ENCODE results near the gene DDX42. TPM values are rescaled to one million over a fixed set of nuclear protein-coding genes. Genes with fewer than 3 reads are reported as not detected.

The DDX42 gene
- total RNA-seq, 1 donor from 2014 or later, result 90.4 TPM

Other genes with a start within 250 kb of the DDX42 start
- 81.8 TPM for gene DCAF7, start 223.7 kb upstream of the DDX42 start, total RNA-seq
- gene TACO1, start 173.3 kb upstream of the DDX42 start, total RNA-seq, result 20.0 TPM
- 39.5 TPM for gene MAP3K3, start 151.8 kb upstream of the DDX42 start, total RNA-seq
- gene LIMD2, start 74.0 kb upstream of the DDX42 start, total RNA-seq, result 19.0 TPM
- gene STRADA, start 32.4 kb upstream of the DDX42 start, total RNA-seq, result 28.5 TPM
- 104 TPM for gene CCDC47, start 573 bp upstream of the DDX42 start, total RNA-seq
- gene PSMC5, start 53.3 kb downstream of the DDX42 start, total RNA-seq, result 112 TPM
- gene FTSJ3, start 53.5 kb downstream of the DDX42 start, total RNA-seq, result 43.1 TPM
- 84.7 TPM for gene SMARCD2, start 68.5 kb downstream of the DDX42 start, total RNA-seq
- not detected for gene CSH2, start 99.5 kb downstream of the DDX42 start, total RNA-seq
- gene GH2, start 107.8 kb downstream of the DDX42 start, total RNA-seq, result not detected
- not detected for gene CSH1, start 122.4 kb downstream of the DDX42 start, total RNA-seq
- not detected for gene CSHL1, start 137.1 kb downstream of the DDX42 start, total RNA-seq
- gene GH1, start 144.7 kb downstream of the DDX42 start, total RNA-seq, result not detected
- gene CD79B, start 158.2 kb downstream of the DDX42 start, total RNA-seq, result 3.4 TPM
- 1.2 TPM for gene SCN4A, start 198.7 kb downstream of the DDX42 start, total RNA-seq
- 0.26 TPM for gene PRR29, start 224.2 kb downstream of the DDX42 start, total RNA-seq
- gene ICAM2, start 246.5 kb downstream of the DDX42 start, total RNA-seq, result 14.8 TPM